Measurements from ENCODE around the gene CAMSAP1.

CAMSAP1 gene

GRCh38 chr9:135862809-135863208, 44.5 kb downstream of the CAMSAP1 start:
- Histone ChIP-seq H3K9me3 (ENCODE audit: insufficient read depth, low read length) (no peaks in the 10 kb centered on the region), H4K20me1 (ENCODE audit: insufficient read depth, low read length) (no peaks in the 10 kb centered on the region), H3K27ac (ENCODE audit: low read length) (no peak overlapping the region), H3K4me3 (ENCODE audit: low read length) (no peak overlapping the region), H3K79me2 (ENCODE audit: low read length) (no peaks in the 10 kb centered on the region), H3K4me2 (ENCODE audit: low read length) (no peak overlapping the region), H3K36me3 (replicated peaks; ENCODE audit: low read depth, low read length) (no peaks in the 10 kb centered on the region), H3K27me3 (ENCODE audit: low read depth, low read length) (no peaks in the 10 kb centered on the region), H3K9ac (ENCODE audit: low read length) (no peak overlapping the region), H2AFZ (ENCODE audit: low read depth, low read length) (no peak overlapping the region), H3K4me1 (ENCODE audit: low read length) (no peaks in the 10 kb centered on the region)
- TF ChIP-seq EZH2phosphoT487 (IDR thresholded peaks at IDR 0.05; ENCODE audit: low read depth) (no peak), CTCF (IDR thresholded peaks at IDR 0.05; ENCODE audit: low read depth, low read length) (no peak)

- TF ChIP-seq CTCF (IDR thresholded peaks at IDR 0.05; ENCODE audit: low read depth, low read length): no peak
- TF ChIP-seq EZH2phosphoT487 (IDR thresholded peaks at IDR 0.05; ENCODE audit: low read depth): no peak
- Histone ChIP-seq H3K4me1 (ENCODE audit: low read length) (no peaks in the 10 kb centered on the region), H3K4me2 (ENCODE audit: low read length) (no peak overlapping the region), H3K36me3 (replicated peaks; ENCODE audit: low read depth, low read length) (no peaks in the 10 kb centered on the region), H4K20me1 (ENCODE audit: insufficient read depth, low read length) (no peaks in the 10 kb centered on the region), H3K9me3 (ENCODE audit: insufficient read depth, low read length) (no peaks in the 10 kb centered on the region), H3K27me3 (ENCODE audit: low read depth, low read length) (no peaks in the 10 kb centered on the region), H3K4me3 (ENCODE audit: low read length) (no peak overlapping the region), H2AFZ (ENCODE audit: low read depth, low read length) (no peak overlapping the region), H3K79me2 (ENCODE audit: low read length) (no peaks in the 10 kb centered on the region), H3K27ac (ENCODE audit: low read length) (no peak overlapping the region), H3K9ac (ENCODE audit: low read length) (no peak overlapping the region)
These were observed 48.7 kb downstream of the CAMSAP1 start for GRCh38 chr9:135858491-135859185.

- Histone ChIP-seq H3K27ac (ENCODE audit: low read length) (no peak overlapping the region), H3K79me2 (ENCODE audit: low read length) (no peaks in the 10 kb centered on the region), H3K27me3 (ENCODE audit: low read depth, low read length) (no peaks in the 10 kb centered on the region), H3K9ac (ENCODE audit: low read length) (no peak overlapping the region), H2AFZ (ENCODE audit: low read depth, low read length) (no peak overlapping the region), H3K4me3 (ENCODE audit: low read length) (no peak overlapping the region), H3K4me2 (ENCODE audit: low read length) (no peak overlapping the region), H4K20me1 (ENCODE audit: insufficient read depth, low read length) (no peaks in the 10 kb centered on the region), H3K9me3 (ENCODE audit: insufficient read depth, low read length) (no peaks in the 10 kb centered on the region), H3K4me1 (ENCODE audit: low read length) (no peaks in the 10 kb centered on the region), H3K36me3 (replicated peaks; ENCODE audit: low read depth, low read length) (no peaks in the 10 kb centered on the region)
- TF ChIP-seq CTCF (IDR thresholded peaks at IDR 0.05; ENCODE audit: low read depth, low read length) (no peak), EZH2phosphoT487 (IDR thresholded peaks at IDR 0.05; ENCODE audit: low read depth) (no peak)
These were observed 49.5 kb downstream of the CAMSAP1 start for GRCh38 chr9:135857843-135858242.

DNA sequence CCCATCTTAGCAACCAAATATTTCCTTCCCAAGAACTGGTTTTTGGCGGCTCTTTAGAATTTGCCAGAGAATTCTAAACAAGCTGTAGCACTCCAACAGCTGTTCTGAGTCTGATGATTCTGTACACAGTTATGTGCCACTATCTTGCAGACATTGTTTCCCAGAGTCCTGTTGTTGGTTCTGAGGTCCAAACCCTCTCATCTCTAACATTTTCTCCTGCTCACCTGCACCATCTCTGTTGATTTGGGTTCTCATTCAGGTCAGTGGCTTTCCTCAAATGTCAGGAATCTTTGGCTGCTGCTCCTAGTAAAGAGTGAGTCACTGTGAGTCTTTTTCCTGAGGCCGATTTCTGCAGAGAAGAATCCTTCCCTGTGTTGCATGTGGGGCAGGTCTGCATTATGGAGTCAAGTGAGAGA, 50.0 kb downstream of the CAMSAP1 start:
- TF ChIP-seq EZH2phosphoT487 (IDR thresholded peaks at IDR 0.05; ENCODE audit: low read depth): no peak
- no peak for TF ChIP-seq CTCF (IDR thresholded peaks at IDR 0.05; ENCODE audit: low read depth, low read length)

More for the DNA sequence above, 50.0 kb downstream of the CAMSAP1 start:
- Histone ChIP-seq H3K27ac (ENCODE audit: low read length) (no peak overlapping the region), H3K36me3 (replicated peaks; ENCODE audit: low read depth, low read length) (no peaks in the 10 kb centered on the region), H3K9me3 (ENCODE audit: insufficient read depth, low read length) (no peaks in the 10 kb centered on the region), H3K4me1 (ENCODE audit: low read length) (no peaks in the 10 kb centered on the region), H4K20me1 (ENCODE audit: insufficient read depth, low read length) (no peaks in the 10 kb centered on the region), H3K79me2 (ENCODE audit: low read length) (no peaks in the 10 kb centered on the region), H3K9ac (ENCODE audit: low read length) (no peak overlapping the region), H3K27me3 (ENCODE audit: low read depth, low read length) (no peaks in the 10 kb centered on the region), H3K4me3 (ENCODE audit: low read length) (no peak overlapping the region), H3K4me2 (ENCODE audit: low read length) (no peak overlapping the region), H2AFZ (ENCODE audit: low read depth, low read length) (no peak overlapping the region)

Data from OCI-LY3 (cell line).